ENCODE measurements around the gene MTNR1A.

DNA sequence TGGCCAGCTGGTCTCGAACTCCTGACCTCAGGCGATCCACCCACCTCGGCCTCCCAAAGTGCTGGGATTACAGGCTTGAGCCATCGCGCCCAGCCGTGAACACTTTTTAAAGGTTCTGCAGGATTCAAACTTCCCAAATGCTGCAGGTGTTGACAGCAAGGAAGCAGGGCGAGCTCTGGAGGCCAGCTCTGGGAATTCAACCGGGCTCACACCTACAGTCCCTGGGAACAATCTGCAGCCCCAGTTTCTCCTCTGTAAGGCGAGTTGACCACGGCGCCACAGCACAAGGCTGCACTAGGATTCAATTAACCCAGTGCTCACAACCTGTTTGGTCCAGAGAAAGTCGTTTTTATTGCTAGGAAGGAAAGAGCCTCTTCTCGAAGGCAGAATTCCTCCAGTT is 1.6 kb downstream of the MTNR1A start:
- TF ChIP-seq SP1 (IDR thresholded peaks at IDR 0.05) = no peak
- TF ChIP-seq FOXM1 (IDR thresholded peaks at IDR 0.05; ENCODE audit: borderline replicate concordance) = no peak
- no peak for TF ChIP-seq BHLHE40 (IDR thresholded peaks at IDR 0.05; ENCODE audit: borderline replicate concordance)
- TF ChIP-seq ELF4 (IDR thresholded peaks at IDR 0.05) = no peak
- no peak for TF ChIP-seq NFRKB (IDR thresholded peaks at IDR 0.05)
- no peak for TF ChIP-seq FOXK2 (IDR thresholded peaks at IDR 0.05)
- TF ChIP-seq PKNOX1 (IDR thresholded peaks at IDR 0.05) = no peak

All from HEK293T (cell line).